ENCODE data around the gene USP33.

DNA sequence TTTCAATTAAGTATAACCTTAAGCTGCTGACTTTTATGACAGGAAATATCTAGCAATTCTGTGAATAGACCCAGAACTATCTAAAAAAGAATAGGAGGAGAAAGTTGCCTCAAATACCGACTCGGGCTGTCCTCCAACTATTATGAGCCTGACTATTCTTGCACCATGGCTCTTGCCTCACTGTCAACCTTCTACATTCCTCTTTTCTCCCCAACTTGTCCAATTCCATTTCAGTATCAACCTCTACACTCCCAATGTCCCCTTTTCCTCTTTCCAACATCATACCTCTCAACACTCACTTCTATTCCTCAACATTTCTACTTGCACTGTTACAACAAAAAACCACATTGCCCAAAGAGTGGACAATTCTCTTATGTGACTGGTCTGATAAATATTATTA is 79.5 kb downstream of the USP33 start:
- TF ChIP-seq, protein P1, sequence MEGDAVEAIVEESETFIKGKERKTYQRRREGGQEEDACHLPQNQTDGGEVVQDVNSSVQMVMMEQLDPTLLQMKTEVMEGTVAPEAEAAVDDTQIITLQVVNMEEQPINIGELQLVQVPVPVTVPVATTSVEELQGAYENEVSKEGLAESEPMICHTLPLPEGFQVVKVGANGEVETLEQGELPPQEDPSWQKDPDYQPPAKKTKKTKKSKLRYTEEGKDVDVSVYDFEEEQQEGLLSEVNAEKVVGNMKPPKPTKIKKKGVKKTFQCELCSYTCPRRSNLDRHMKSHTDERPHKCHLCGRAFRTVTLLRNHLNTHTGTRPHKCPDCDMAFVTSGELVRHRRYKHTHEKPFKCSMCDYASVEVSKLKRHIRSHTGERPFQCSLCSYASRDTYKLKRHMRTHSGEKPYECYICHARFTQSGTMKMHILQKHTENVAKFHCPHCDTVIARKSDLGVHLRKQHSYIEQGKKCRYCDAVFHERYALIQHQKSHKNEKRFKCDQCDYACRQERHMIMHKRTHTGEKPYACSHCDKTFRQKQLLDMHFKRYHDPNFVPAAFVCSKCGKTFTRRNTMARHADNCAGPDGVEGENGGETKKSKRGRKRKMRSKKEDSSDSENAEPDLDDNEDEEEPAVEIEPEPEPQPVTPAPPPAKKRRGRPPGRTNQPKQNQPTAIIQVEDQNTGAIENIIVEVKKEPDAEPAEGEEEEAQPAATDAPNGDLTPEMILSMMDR (IDR thresholded peaks at IDR 0.05) = no peak
- no peak for TF ChIP-seq POLR2A (IDR thresholded peaks at IDR 0.05)

Data from esophagus squamous epithelium (tissue), 4 donors.